GM21825 (cell line): ENCODE measurements around the gene CD37.
"Not testable (repeated sequence)": the region's sequence is repeated elsewhere in the genome, so short reads cannot be mapped to it uniquely, and the experiment has no call there.

Experiments used
- ATAC-seq: cut with Tn5 transposase; IDR thresholded peaks from one replicate; pipeline ENCODE4 v1.9.1; 2021; ENCODE audit warnings: mild to moderate bottlenecking, moderate library complexity; ENCODE audit not compliant: unreplicated experiment

Gene CD37, protein sequence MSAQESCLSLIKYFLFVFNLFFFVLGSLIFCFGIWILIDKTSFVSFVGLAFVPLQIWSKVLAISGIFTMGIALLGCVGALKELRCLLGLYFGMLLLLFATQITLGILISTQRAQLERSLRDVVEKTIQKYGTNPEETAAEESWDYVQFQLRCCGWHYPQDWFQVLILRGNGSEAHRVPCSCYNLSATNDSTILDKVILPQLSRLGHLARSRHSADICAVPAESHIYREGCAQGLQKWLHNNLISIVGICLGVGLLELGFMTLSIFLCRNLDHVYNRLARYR

DNA sequence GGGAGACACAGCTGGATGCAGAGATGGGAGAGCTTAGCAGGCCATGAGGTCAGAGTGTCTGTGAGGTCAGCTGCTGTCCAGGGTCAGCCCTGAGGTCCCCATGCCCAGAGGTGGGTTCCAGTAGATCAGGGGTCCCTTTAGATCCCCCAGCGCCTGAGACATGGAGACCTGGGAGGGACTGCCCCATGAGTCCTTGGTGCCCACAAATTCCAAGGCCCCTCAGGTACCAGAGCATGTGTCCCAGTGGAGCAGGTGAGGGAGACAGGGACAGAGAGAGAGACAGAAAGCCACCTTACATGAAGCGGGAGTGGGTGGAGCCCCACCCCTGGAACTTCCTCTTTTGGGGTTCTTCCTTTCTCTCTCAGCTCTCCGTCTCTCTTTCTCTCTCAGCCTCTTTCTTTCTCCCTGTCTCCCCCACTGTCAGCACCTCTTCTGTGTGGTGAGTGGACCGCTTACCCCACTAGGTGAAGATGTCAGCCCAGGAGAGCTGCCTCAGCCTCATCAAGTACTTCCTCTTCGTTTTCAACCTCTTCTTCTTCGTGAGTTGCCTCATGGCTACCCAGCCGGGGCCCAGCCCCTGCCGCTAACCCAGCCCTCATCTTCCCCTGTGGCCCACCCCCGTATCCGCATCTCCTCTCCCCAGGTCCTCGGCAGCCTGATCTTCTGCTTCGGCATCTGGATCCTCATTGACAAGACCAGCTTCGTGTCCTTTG is at the start of gene CD37:
TSS of gene CD37 (plus strand) at position 336 of the 713 bp plus-strand sequence. CDS start at position 471, 135 bp downstream.
- no peak for ATAC-seq

- no peak for ATAC-seq
These were observed 48.0 kb upstream of the CD37 start for GRCh38 chr19:49287141-49287770.

DNA sequence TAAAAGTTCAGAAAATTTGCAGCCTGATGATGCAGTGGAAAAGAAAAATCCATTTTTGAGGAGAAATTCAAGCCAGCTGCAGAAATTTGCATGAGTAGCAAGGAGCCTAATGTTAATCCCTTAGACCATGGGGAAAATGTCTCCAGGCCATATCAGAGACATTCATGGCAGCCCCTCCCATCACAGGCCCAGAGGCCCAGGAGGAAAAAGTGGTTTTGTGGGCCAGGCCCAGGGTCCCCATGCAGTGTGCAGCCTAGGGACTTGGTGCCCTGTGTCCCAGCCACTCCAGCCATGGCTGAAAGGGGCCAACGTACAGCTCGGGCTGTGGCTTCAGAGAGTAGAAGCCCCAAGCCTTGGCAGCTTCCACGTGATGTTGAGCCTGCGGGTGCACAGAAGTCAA is 47.0 kb upstream of the CD37 start:
- ATAC-seq, result not testable (repeated sequence)

GRCh38 chr19:49289286-49289685 is 45.9 kb upstream of the CD37 start:
- ATAC-seq, result not testable (repeated sequence)

GRCh38 chr19:49290517-49290916 is 44.7 kb upstream of the CD37 start:
- ATAC-seq, result no peak

DNA sequence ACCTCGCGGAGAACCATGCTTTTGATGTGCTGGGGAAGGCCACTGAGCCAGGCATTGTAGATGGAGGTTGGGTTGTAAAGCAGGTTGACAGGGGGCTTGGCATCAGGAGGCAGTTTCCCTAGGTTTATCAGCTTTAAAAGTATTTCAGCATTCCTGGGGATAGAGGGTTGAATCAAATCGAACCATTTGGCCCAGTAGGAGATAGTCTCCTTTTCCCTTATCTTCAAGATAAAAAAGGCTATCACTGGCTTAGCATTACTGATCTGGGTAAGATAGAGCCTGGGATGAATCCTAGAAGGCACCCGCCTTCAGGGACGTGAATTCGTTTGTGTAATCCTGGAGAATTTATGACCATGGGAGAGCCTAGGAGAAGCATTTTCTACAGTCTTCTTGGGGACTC is 40.8 kb upstream of the CD37 start:
- ATAC-seq, result no peak

DNA sequence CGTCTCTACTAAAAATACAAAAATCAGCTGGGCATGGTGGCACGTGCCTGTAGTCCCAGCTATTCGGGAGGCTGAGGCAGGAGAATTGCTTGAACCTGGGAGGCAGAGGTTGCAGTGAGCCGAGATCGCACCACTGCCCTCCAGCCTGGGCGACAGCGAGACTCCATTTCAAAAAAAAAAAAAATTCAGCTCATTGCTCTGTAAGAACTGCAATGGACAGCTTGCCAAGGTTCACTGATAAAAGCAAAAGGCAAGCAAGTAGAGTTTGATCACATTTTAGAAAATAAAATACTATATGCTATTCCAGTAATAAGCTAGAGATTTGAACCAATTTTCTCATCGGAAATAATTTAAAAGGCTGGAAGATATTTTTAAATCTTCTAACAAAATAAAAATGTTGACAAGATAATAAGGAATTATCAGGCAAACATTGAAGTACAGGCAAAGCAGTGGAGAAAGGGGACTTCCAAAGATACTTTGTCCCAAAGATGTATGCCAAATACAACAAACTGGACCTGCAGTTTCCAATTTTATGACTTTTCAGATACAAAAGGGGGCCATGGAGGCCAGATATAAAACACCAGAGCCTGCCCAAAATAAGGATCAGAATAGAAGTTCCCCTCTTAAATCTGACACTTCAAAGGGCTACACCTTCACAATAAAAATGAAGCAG is 39.9 kb upstream of the CD37 start:
- no peak for ATAC-seq

DNA sequence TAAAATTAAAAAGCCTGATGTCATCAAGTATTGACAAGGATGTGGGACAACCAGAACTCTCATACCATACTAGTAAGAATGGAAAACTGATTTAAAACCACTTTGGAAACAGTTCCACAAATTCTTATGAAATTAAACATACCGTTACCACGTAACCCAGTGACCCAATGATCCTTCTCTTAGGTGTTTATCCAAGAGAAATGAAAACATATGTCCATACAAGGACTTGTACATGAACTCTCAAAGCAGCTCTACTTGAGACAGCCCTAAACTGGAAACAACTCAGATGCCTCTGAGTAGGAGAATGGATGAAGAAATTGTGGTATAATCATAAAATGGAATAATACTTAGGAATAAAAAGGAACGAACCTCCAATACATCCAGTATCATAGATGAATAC is 37.8 kb upstream of the CD37 start:
- ATAC-seq, result no peak

DNA sequence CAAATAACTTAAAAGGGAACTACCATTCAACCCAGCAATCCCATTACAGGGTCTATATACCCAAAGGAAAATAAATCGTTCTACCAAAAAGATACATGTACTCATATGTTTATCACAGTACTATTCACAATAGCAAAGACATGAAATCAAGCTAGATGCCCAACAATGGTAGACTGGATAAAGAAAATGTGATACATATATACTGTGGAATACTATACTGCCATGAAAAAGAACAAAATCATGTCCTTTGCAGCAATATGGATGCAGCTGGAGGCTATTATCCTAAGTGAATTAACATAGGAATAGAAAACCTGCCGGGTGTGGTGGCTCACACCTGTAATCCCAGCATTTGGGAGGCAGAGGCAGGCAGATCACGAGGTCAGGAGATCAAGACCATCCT is 36.6 kb upstream of the CD37 start:
- ATAC-seq, result not testable (repeated sequence)

DNA sequence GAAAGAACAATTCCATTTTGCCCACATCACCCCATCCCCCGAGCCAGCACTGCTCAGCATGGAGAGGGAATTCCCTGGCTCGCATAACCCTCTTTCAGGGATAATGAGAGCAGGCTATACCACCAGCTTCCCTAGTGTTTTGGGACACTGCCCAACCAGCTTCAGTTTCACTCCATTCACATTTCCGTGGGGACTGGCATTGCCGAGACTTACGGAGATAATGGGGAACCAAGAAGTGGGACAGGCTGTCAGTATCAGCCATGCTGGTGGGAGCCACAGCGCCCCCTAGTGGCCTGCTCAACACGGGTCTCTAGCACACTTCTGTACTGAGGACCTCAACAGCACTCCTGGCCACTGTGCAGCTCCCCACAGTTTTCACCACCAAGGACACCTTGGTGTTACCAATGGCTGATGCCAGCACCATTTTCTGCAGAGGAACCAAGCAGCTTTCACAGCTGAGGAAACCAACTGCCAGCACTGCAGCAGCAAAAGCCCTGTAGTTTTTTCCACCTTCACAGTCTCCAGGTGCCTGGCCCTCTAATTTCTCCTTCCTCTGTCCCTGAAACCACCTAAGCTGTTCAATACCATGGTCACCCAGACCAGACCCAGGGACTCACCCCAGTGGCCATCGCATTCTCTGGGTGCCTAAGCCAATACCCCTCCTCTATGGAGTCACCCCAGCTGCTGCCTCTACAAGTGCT is 33.9 kb upstream of the CD37 start:
- ATAC-seq, result peak; percentile 70

DNA sequence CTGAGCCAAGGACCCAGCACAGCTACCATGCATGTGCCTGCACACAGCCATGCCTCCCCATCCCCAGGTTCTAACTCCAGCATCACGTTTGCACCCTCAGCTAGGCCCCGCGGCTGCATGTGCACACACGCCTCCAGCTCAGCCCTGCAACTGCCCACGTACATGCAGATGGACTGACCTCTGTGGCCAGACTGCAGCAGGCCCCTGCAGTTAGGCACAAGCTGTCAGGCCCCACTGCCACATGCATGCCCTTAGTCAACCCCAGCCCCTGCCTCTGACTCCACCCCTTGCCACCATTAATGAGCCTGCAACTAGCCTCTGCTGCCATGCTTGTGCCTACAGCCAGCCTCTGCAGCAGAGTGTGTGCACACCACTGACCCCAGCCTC is 33.3 kb upstream of the CD37 start:
- ATAC-seq, result no peak

DNA sequence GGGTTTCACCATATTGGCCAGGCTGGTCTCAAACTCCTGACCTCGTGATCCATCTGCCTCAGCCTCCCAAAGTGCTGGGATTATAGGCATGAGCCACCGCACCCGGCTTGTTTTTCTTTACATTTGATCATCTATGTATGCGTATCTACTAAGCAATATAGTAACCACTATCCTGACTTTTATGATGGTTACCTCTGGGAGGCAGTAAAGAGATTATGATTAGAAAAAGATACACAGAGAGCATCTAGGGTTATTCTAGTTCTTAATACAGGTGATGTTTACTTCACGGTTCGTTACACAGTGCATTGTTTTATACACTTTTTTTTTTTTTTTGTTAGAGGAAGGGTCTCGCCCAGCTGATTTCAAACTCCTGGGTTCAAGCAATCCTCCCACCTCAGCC is 28.5 kb upstream of the CD37 start:
- ATAC-seq, result not testable (repeated sequence)

DNA sequence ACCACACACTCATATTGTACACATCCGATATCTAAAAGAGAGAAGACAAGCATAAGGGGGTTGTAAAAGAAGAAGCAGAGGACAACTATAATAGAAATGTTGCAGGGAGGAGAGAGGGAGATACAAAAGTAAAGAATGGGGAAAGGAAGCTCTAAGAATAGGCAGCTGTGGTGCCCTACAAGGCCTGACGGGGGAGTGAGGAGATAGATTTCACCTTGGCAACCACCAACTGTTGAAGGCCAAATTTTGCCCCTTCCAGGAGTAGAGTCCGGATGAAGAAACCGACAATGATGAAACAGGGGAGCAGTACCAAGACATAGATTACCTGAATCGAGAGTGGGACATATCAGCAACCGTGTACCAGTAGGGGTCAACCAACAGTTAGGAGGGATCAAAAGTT is 26.1 kb upstream of the CD37 start:
- ATAC-seq, result no peak

- no peak for ATAC-seq
These were observed 20.1 kb upstream of the CD37 start for GRCh38 chr19:49315111-49315510.

GRCh38 chr19:49316284-49316683 is 18.9 kb upstream of the CD37 start:
- no peak for ATAC-seq

GRCh38 chr19:49318296-49318695 is 16.9 kb upstream of the CD37 start:
- ATAC-seq, result no peak

- no peak for ATAC-seq
These were observed 10.2 kb upstream of the CD37 start, which contains the start of gene SLC6A16 for GRCh38 chr19:49324801-49325576. Gene SLC6A16, minus strand, starts transcription at chr19:49325191. Its CDS starts 13,844 bp downstream, at chr19:49311347.

DNA sequence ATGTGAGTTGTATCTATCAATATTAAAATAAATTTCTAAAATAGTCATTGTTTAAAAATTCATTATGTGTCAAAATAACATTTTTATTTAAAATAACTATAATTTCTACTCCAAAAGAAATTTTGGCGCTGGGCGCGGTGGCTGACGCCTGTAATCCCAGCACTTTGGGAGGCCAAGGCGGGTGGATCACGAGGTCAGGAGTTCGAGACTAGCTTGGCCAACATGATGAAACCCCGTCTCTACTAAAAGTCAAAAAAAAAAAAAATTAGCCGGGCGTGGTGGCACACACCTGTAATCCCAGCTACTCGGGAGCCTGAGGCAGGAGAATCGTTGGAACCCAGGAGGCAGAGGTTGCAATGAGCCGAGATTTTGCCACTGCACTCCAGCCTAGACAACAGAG is 9.4 kb upstream of the CD37 start:
- ATAC-seq, result not testable (repeated sequence)

GRCh38 chr19:49326165-49326704 is 9.0 kb upstream of the CD37 start:
- no peak for ATAC-seq
